SK-N-SH treated with all-trans-retinoic acid at 6 μM for 48 hours (cell line): ENCODE data around the gene SLC25A17.

Experiments
- ATAC-seq: fragments of 200-7000 bp; cut with Tn5 transposase; 3 replicates; pipeline ENCODE4 v1.9.1; 2020; ENCODE audit warnings: mild to moderate bottlenecking, moderate library complexity
- ARNTL ChIP-seq: fragments of 450-650 bp; formaldehyde crosslinking; IDR thresholded peaks from 2 replicates; pipeline ENCODE4 v1.5.0; 2020; ENCODE audit warnings: low read depth, mild to moderate bottlenecking, moderate library complexity, borderline replicate concordance
- BACH2 ChIP-seq: fragments of 250-450 bp; sonication (Bioruptor Pico); IDR thresholded peaks from 2 replicates; pipeline ENCODE4 v1.9.0; 2021; ENCODE audit warnings: mild to moderate bottlenecking, borderline replicate concordance
- CREB5 ChIP-seq: fragments of 250-450 bp; sonication (Bioruptor Pico); IDR thresholded peaks from 2 replicates; pipeline ENCODE4 v1.5.1; 2020; ENCODE audit warnings: low read depth, mild to moderate bottlenecking, moderate library complexity
- CSDC2 ChIP-seq: fragments of 250-450 bp; sonication (Bioruptor Pico); IDR thresholded peaks from 2 replicates; pipeline ENCODE4 v1.5.0; 2020; ENCODE audit warnings: mild to moderate bottlenecking, moderate library complexity
- CSRNP3 ChIP-seq: fragments of 250-450 bp; sonication (Bioruptor Pico); IDR thresholded peaks from 2 replicates; pipeline ENCODE4 v1.5.1; 2021; ENCODE audit warnings: mild to moderate bottlenecking, moderate library complexity
- ESRRG ChIP-seq: fragments of 250-450 bp; sonication (Bioruptor Pico); IDR thresholded peaks from 2 replicates; pipeline ENCODE4 v1.6.1; 2021; ENCODE audit warnings: mild to moderate bottlenecking
- GLIS3 ChIP-seq: fragments of 250-450 bp; sonication (Bioruptor Pico); IDR thresholded peaks from 2 replicates; pipeline ENCODE4 v1.5.0; 2020; ENCODE audit warnings: mild to moderate bottlenecking, moderate library complexity
- ISL1 ChIP-seq: fragments of 250-450 bp; sonication (Bioruptor Pico); IDR thresholded peaks from 2 replicates; pipeline ENCODE4 v2.1.2; 2022; ENCODE audit warnings: mild to moderate bottlenecking, moderate library complexity
- OSR1 ChIP-seq: fragments of 250-450 bp; sonication (Bioruptor Pico); IDR thresholded peaks from 2 replicates; pipeline ENCODE4 v1.8.0; 2022; ENCODE audit warnings: moderate library complexity, mild to moderate bottlenecking, inconsistent platforms
- PATZ1 ChIP-seq: fragments of 250-450 bp; sonication (Bioruptor Pico); IDR thresholded peaks from 2 replicates; pipeline ENCODE4 v1.8.0; 2020; ENCODE audit warnings: mild to moderate bottlenecking, moderate library complexity, borderline replicate concordance
- POU6F1 ChIP-seq: fragments of 250-450 bp; sonication (Bioruptor Pico); IDR thresholded peaks from 2 replicates; pipeline ENCODE4 v1.8.0; 2021; ENCODE audit warnings: low read depth, mild to moderate bottlenecking, moderate library complexity, borderline replicate concordance
- PPARA ChIP-seq: fragments of 250-450 bp; sonication (Bioruptor Pico); IDR thresholded peaks from 2 replicates; pipeline ENCODE4 v1.5.0; 2020; ENCODE audit warnings: mild to moderate bottlenecking, borderline replicate concordance
- SNAI2 ChIP-seq: fragments of 250-450 bp; sonication (Bioruptor Pico); IDR thresholded peaks from 2 replicates; pipeline ENCODE4 v1.5.0; 2020; ENCODE audit warnings: mild to moderate bottlenecking, moderate library complexity
- TCF4 ChIP-seq: fragments of 250-450 bp; sonication (Bioruptor Pico); IDR thresholded peaks from 2 replicates; pipeline ENCODE4 v1.8.0; 2021; ENCODE audit warnings: mild to moderate bottlenecking, moderate library complexity, borderline replicate concordance
- TOX ChIP-seq: fragments of 250-450 bp; sonication (Bioruptor Pico); IDR thresholded peaks from 2 replicates; pipeline ENCODE4 v1.8.0; 2021; ENCODE audit warnings: mild to moderate bottlenecking, moderate library complexity, borderline replicate concordance
- TSHZ2 ChIP-seq: fragments of 250-450 bp; sonication (Bioruptor Pico); IDR thresholded peaks from 2 replicates; pipeline ENCODE4 v1.5.0; 2020; ENCODE audit warnings: mild to moderate bottlenecking, moderate library complexity
- ZC3H10 ChIP-seq: fragments of 250-450 bp; sonication (Bioruptor Pico); IDR thresholded peaks from 2 replicates; pipeline ENCODE4 v1.5.1; 2021; ENCODE audit warnings: mild to moderate bottlenecking, moderate library complexity
- ZFP30 ChIP-seq: fragments of 450-650 bp; formaldehyde crosslinking; IDR thresholded peaks from 2 replicates; pipeline ENCODE4 v1.5.0; 2022; ENCODE audit warnings: mild to moderate bottlenecking, moderate library complexity
- ZNF565 ChIP-seq: fragments of 450-650 bp; formaldehyde crosslinking; conservative IDR thresholded peaks from 2 replicates; pipeline ENCODE4 v1.5.0; 2020; ENCODE audit warnings: low read depth, mild to moderate bottlenecking, moderate library complexity
- ZNF70 ChIP-seq: fragments of 450-650 bp; formaldehyde crosslinking; IDR thresholded peaks from 2 replicates; pipeline ENCODE4 v1.5.0; 2020; ENCODE audit warnings: mild to moderate bottlenecking, moderate library complexity
- ZNF8 ChIP-seq: fragments of 450-650 bp; formaldehyde crosslinking; IDR thresholded peaks from 2 replicates; pipeline ENCODE4 v1.5.0; 2020; ENCODE audit warnings: mild to moderate bottlenecking, moderate library complexity

SLC25A17 gene

GRCh38 chr22:40729284-40729683 lies 89.9 kb downstream of the SLC25A17 start:
- ATAC-seq = no peak
- TF ChIP-seq TCF4 (no peak), ZC3H10 (CRISPR knock-in tag) (no peak), PATZ1 (CRISPR knock-in tag) (no peak), ZNF565 (no peak), TOX (no peak), SNAI2 (CRISPR knock-in tag) (no peak), CREB5 (no peak), TSHZ2 (CRISPR knock-in tag) (no peak), GLIS3 (CRISPR knock-in tag) (no peak), ISL1 (CRISPR knock-in tag) (no peak)

GRCh38 chr22:40728731-40729189 lies 90.4 kb downstream of the SLC25A17 start:
- no peak for TF ChIP-seq PPARA
- TF ChIP-seq ESRRG (CRISPR knock-in tag) = no peak
- TF ChIP-seq OSR1 (CRISPR knock-in tag) = no peak
- peak; percentile 25; the same call in 1 of the 2 replicates for TF ChIP-seq ISL1 (CRISPR knock-in tag)
- TF ChIP-seq, all 23 proteins: peak for 1
- peak; percentile 46; the same call in 1 of the 3 replicates for ATAC-seq

- ATAC-seq = no peak
- TF ChIP-seq ARNTL (CRISPR knock-in tag) (no peak), SNAI2 (CRISPR knock-in tag) (no peak), CREB5 (no peak), TCF4 (no peak), ZC3H10 (CRISPR knock-in tag) (no peak), GLIS3 (CRISPR knock-in tag) (no peak), ZNF8 (CRISPR knock-in tag) (no peak), ISL1 (CRISPR knock-in tag) (no peak), POU6F1 (CRISPR knock-in tag) (no peak), ZNF70 (CRISPR knock-in tag) (no peak), CSDC2 (CRISPR knock-in tag) (no peak), ZNF565 (no peak), TOX (no peak), CSRNP3 (CRISPR knock-in tag) (no peak), PPARA (no peak), TSHZ2 (CRISPR knock-in tag) (no peak), BACH2 (CRISPR knock-in tag) (no peak), ZFP30 (no peak), PATZ1 (CRISPR knock-in tag) (no peak)
Measured at GRCh38 chr22:40727964-40728615, 91.1 kb downstream of the SLC25A17 start.
